VCaP (cell line): ENCODE data around the gene SMARCA2.

Experiments used
- H3K27ac ChIP-seq: fragments of 450-650 bp; 2 replicates; pipeline ENCODE4 v1.5.1; 2017
- TF ChIP-seq, protein P1 (sequence below): fragments of 450-650 bp; conservative IDR thresholded peaks from 2 replicates; pipeline ENCODE4 v1.5.1; 2017; ENCODE audit warnings: mild to moderate bottlenecking, moderate library complexity

The SMARCA2 gene

DNA sequence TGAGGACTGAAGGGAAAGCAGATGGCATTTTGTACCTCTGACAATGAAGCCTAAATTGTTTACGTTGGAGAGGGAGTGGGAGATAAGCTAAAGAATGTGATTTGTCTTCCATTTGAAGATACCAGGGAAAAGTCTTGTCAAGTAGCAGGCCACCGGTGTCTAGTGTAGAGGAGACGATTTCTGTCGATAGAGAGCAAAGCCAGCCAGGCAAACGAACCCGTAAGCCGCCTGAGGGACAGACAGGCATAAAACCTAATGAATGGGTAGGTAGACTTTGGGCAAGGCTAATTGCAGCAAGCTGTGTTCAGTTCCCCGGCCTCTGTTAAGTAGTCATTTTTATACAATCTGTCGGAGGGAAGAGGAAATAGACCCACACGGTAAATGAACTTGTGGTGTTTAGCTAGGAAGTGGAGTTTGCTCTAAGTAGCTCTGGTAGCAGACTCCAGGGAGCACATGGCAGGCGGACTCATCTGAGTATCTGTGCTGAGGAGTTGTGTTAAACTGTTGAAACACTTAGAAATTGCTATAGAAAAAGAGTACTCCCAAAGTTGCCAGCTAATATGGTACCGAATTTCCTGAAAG lies 28.8 kb downstream of the SMARCA2 start:
- TF ChIP-seq, protein P1, sequence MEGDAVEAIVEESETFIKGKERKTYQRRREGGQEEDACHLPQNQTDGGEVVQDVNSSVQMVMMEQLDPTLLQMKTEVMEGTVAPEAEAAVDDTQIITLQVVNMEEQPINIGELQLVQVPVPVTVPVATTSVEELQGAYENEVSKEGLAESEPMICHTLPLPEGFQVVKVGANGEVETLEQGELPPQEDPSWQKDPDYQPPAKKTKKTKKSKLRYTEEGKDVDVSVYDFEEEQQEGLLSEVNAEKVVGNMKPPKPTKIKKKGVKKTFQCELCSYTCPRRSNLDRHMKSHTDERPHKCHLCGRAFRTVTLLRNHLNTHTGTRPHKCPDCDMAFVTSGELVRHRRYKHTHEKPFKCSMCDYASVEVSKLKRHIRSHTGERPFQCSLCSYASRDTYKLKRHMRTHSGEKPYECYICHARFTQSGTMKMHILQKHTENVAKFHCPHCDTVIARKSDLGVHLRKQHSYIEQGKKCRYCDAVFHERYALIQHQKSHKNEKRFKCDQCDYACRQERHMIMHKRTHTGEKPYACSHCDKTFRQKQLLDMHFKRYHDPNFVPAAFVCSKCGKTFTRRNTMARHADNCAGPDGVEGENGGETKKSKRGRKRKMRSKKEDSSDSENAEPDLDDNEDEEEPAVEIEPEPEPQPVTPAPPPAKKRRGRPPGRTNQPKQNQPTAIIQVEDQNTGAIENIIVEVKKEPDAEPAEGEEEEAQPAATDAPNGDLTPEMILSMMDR, result no peak
- no peak overlapping the region for H3K27ac ChIP-seq

DNA sequence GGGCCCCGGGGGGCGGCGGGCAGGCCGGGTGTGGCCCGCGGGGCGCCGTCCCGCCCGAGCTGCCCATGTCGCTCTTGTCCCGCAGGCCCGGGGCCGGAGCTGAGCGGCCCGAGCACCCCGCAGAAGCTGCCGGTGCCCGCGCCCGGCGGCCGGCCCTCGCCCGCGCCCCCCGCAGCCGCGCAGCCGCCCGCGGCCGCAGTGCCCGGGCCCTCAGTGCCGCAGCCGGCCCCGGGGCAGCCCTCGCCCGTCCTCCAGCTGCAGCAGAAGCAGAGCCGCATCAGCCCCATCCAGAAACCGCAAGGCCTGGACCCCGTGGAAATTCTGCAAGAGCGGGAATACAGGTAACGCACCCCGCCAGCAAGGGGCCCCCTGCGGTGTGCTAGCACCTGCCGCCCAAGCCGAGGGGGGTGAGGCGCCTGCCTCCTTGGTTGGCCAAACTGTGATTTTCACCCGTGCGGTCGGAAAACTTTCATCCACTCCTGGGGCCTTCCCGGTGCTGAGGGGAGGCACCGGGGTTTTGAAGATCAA lies 32.1 kb downstream of the SMARCA2 start:
- TF ChIP-seq, protein P1, result no peak
- H3K27ac ChIP-seq, result no peak overlapping the region

DNA sequence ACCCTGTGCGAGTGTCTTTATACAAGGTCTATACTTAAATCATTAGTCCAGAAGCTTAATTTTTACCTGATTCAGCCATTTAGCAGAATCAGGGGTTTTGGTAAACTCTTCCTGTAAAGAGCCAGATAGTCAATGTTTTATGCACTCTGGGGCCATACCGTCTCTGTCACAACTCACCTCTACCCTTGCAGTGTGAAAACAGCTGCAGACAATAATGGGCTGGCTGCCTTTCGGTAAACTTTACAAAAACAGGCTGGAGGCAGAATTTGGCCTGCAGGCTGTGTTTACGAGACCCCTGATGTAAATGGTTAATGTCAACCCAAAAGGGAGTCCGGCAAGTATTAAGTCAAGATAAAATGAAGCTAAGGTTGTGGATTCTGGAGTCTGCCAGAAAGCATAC lies 32.8 kb downstream of the SMARCA2 start:
- H3K27ac ChIP-seq, result no peak overlapping the region
- TF ChIP-seq, protein P1, result no peak

DNA sequence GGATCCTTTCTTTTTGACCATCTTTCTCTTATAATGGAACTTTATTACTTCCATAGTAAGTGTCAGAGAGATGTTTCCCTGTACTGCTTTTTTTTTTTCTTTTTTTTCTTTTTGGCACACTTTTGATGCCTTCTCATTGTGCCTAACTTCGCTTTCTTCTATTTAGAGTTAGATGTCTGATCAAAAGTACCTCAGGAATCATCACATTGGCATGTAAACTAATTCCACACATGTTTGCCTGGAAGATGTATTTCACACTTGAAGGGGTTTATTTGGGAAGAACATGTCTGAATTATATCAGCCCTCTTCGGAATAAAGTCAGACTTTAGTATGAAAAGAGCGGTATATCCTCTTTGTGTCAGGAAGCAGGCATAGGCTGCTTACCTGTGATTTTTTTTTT lies 35.1 kb downstream of the SMARCA2 start:
- TF ChIP-seq, protein P1, result no peak

DNA sequence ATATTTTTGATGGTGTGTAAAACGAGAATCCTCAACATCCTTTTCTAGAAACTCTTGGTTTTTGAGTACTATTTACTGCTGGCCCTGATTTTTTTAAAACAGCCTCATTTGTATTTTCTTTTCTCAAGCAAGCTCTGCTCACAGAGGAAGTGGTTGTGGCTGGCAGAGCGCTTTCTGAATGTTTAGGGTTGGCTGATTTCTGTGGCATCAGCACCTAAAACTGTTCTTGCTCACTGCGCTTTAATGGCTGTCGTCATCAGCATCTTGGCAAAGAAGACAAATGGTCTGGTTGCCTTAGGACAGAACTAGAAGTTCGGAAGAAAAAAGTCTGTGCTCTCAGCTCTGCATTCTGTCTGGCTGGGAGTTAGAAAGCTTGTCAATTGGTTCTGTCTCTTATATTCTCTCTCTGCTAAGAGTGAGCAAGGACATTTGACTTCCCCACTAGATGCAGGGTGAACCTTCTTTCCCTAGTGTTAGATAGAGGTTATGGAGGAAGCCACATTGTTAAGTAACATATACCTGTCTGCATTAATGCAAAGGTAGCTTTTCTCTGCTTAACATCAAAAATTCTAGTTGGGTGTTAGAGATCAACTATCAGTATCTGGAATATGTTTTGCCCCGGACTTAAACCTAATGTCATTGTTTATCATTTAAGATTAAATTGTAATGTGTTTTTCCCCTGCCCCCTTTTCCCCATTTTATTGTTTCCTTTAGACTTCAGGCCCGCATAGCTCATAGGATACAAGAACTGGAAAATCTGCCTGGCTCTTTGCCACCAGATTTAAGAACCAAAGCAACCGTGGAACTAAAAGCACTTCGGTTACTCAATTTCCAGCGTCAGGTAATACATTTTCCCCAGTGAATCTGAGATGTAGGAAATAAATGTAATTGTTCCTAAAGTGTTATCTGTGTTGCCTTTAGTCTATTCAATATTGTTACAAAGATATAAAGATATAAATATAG lies 39.0 kb downstream of the SMARCA2 start:
- TF ChIP-seq, protein P1, result no peak
- H3K27ac ChIP-seq, result no peak overlapping the region

More for the DNA sequence above, 35.1 kb downstream of the SMARCA2 start:
- H3K27ac ChIP-seq, result no peak overlapping the region

DNA sequence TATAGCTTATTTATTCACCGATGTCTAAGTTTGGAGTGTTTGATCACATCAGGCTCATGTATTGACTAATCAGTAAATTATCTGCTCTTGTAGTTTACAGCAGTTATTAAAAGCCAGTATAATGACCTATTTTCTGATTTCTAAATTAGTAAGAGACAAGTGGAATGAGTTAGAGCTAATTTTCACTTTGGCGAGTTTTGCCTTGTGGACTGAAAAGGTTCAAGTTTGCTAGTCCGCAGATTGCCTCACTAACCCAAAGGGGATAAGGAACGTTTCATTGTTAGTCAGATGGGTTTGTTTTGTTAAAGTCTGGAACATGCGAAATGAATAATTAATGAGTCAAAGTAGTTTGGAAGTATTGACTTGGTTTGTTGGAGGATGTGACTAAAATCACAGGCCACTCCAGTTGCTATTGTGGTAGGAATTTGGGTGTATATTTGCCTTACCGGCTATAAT lies 40.1 kb downstream of the SMARCA2 start:
- TF ChIP-seq, protein P1, result no peak
- H3K27ac ChIP-seq, result no peak overlapping the region

DNA sequence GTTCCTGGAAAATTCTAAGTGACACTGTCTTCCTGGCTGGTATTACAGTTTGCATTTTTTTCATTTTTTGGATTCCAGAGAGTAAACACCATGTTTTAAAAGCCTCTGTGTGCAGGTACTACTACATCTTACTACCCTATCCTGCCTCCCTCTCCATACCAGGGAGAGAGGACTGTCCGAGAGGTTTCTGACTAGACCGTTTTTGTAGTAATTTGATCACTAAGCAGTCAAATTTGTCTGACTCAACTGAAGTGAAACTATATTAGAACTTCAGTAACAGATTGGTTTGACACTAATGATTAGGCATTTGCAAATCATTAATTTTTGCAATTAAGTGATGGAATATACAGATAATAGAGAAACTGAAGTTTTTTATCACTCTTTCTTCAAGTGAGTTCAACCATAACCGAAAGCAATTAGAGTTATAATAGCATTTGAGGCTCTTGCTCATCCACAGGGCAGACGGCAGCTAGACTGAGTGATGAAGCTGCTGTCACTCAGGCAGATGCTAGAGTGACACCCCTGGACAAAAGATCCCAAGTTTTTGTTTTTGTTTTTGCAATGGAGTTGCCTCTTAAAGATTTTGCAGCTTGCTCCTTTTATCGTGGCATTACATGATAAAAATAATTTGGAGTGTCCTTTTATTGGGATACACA lies 44.3 kb downstream of the SMARCA2 start:
- TF ChIP-seq, protein P1, result no peak
- H3K27ac ChIP-seq, result no peak overlapping the region
